ENCODE measurements around the gene LAMC3. TPM values are rescaled to one million over a fixed set of nuclear protein-coding genes. Genes with fewer than 3 reads are reported as not detected.

Gene LAMC3
- total RNA-seq, 1 experiment from 2014 or later = not detected

GRCh38 chr9:131010482-131011273 is 1.7 kb downstream of the LAMC3 start:
- CTCF ChIA-PET = interaction anchor here (0.5 to 1.2 kb wide), 7 partner anchors 12 to 453 kb away, joined by 3 to 4 read pairs (median 3); no protein-coding TSS in a partner anchor
- BruUV-seq (replicated peaks) = no TSS peak

GRCh38 chr9:131011274-131012022 is 2.5 kb downstream of the LAMC3 start:
- no peak overlapping the region for H3K27ac Mint-ChIP-seq (ENCODE audit: low read depth, unreplicated experiment)
- BruUV-seq (replicated peaks) = no TSS peak
- ChIA-PET CTCF (interaction anchor here (0.6 to 1.2 kb wide), 5 partner anchors 9 to 310 kb away, joined by 3 to 4 read pairs (median 3); no protein-coding TSS in a partner anchor), POLR2A (interaction anchor here (1.1 kb wide), 1 partner anchor 129 kb away, joined by 5 read pairs; no protein-coding TSS in a partner anchor)
- no peaks in the 10 kb centered on the region for H3K36me3 Mint-ChIP-seq (ENCODE audit: insufficient read depth, unreplicated experiment)
- no peak for DNase-seq (ENCODE audit: unreplicated experiment)
- intact Hi-C loops (cut with micrococcal nuclease) = no loop called here
- TF ChIP-seq CTCF (IDR thresholded peaks at IDR 0.05; ENCODE audit: unreplicated experiment) = no peak
- no peaks in the 10 kb centered on the region for H3K4me1 Mint-ChIP-seq (ENCODE audit: insufficient read depth, unreplicated experiment)
- H3K4me3 Mint-ChIP-seq (ENCODE audit: unreplicated experiment) = no peak overlapping the region
- H3K9me3 Mint-ChIP-seq (ENCODE audit: unreplicated experiment) = no peaks in the 10 kb centered on the region
- H3K27me3 Mint-ChIP-seq (ENCODE audit: insufficient read depth, unreplicated experiment) = peaks cover 9% of the 10 kb centered on the region

More at GRCh38 chr9:131010482-131011273, 1.7 kb downstream of the LAMC3 start:
- Mint-ChIP-seq H3K36me3 (ENCODE audit: insufficient read depth, unreplicated experiment) (no peaks in the 10 kb centered on the region), H3K9me3 (ENCODE audit: unreplicated experiment) (no peaks in the 10 kb centered on the region), H3K27me3 (ENCODE audit: insufficient read depth, unreplicated experiment) (peaks cover 2% of the 10 kb centered on the region), H3K27ac (ENCODE audit: low read depth, unreplicated experiment) (no peak overlapping the region), H3K4me1 (ENCODE audit: insufficient read depth, unreplicated experiment) (no peaks in the 10 kb centered on the region), H3K4me3 (ENCODE audit: unreplicated experiment) (no peak overlapping the region)
- intact Hi-C loops (cut with micrococcal nuclease) = no loop called here
- POLR2A ChIA-PET = interaction anchor here (1.1 kb wide), 1 partner anchor 128 kb away, joined by 5 read pairs; no protein-coding TSS in a partner anchor
- DNase-seq (ENCODE audit: unreplicated experiment) = no peak
- no peak for TF ChIP-seq CTCF (IDR thresholded peaks at IDR 0.05; ENCODE audit: unreplicated experiment)

GRCh38 chr9:131012023-131012334 is 3.0 kb downstream of the LAMC3 start:
- Mint-ChIP-seq H3K27me3 (ENCODE audit: insufficient read depth, unreplicated experiment) (peaks cover 15% of the 10 kb centered on the region), H3K27ac (ENCODE audit: low read depth, unreplicated experiment) (no peak overlapping the region), H3K4me3 (ENCODE audit: unreplicated experiment) (no peak overlapping the region), H3K36me3 (ENCODE audit: insufficient read depth, unreplicated experiment) (no peaks in the 10 kb centered on the region), H3K9me3 (ENCODE audit: unreplicated experiment) (no peaks in the 10 kb centered on the region), H3K4me1 (ENCODE audit: insufficient read depth, unreplicated experiment) (no peaks in the 10 kb centered on the region)
- POLR2A ChIA-PET = interaction anchor here (1.1 kb wide), 1 partner anchor 130 kb away, joined by 5 read pairs; no protein-coding TSS in a partner anchor
- no peak for DNase-seq (ENCODE audit: unreplicated experiment)
- no TSS peak for BruUV-seq (replicated peaks)
- no peak for TF ChIP-seq CTCF (IDR thresholded peaks at IDR 0.05; ENCODE audit: unreplicated experiment)
- intact Hi-C loops (cut with micrococcal nuclease) = no loop called here
- CTCF ChIA-PET = interaction anchor here (0.7 to 1.0 kb wide), 2 partner anchors 8 to 35 kb away, joined by 3 to 4 read pairs; no protein-coding TSS in a partner anchor

- DNase-seq (ENCODE audit: unreplicated experiment) = no peak
- POLR2A ChIA-PET = no interaction called here
- Mint-ChIP-seq H3K4me3 (ENCODE audit: unreplicated experiment) (no peak overlapping the region), H3K4me1 (ENCODE audit: insufficient read depth, unreplicated experiment) (no peaks in the 10 kb centered on the region), H3K27me3 (ENCODE audit: insufficient read depth, unreplicated experiment) (peaks cover 17% of the 10 kb centered on the region), H3K27ac (ENCODE audit: low read depth, unreplicated experiment) (no peak overlapping the region), H3K36me3 (ENCODE audit: insufficient read depth, unreplicated experiment) (no peaks in the 10 kb centered on the region), H3K9me3 (ENCODE audit: unreplicated experiment) (no peaks in the 10 kb centered on the region)
- CTCF ChIA-PET = interaction anchor here (0.7 to 1.0 kb wide), 2 partner anchors 8 to 34 kb away, joined by 3 to 4 read pairs; no protein-coding TSS in a partner anchor
- no TSS peak for BruUV-seq (replicated peaks)
- intact Hi-C loops (cut with micrococcal nuclease) = no loop called here
- no peak for TF ChIP-seq CTCF (IDR thresholded peaks at IDR 0.05; ENCODE audit: unreplicated experiment)
These were observed 3.5 kb downstream of the LAMC3 start for GRCh38 chr9:131012396-131012917.

All from MCF 10A (cell line).